IMR-90 (cell line): ENCODE data around the gene EHD4. TPM values are rescaled to one million over a fixed set of nuclear protein-coding genes. Genes with fewer than 3 reads are reported as not detected.

Source experiments
- ATAC-seq: fragments of 200-7000 bp; cut with Tn5 transposase; 2 replicates; pipeline ENCODE4 v1.9.1; 2020; ENCODE audit warnings: low read depth, mild to moderate bottlenecking, moderate library complexity
- BruUV-seq: library from RNA; stranded (reverse); fragments of 400-500 nt; replicated peaks from 2 replicates; lab custom pipeline; 2021; lab: Mats Ljungman, UMichigan
- CTCF ChIA-PET: fragments of 300-600 bp; formaldehyde crosslinking; extraction: SDS; loops from one replicate; lab custom pipeline; 2021; ENCODE audit warnings: antibody characterized with exemption; lab: Yijun Ruan, JAX
- POLR2A ChIA-PET: fragments of 300-600 bp; sonication (Branson Sonifier 250); formaldehyde crosslinking; loops from one replicate; lab custom pipeline; 2022; ENCODE audit warnings: antibody characterized with exemption; ENCODE audit not compliant: unreplicated experiment; lab: Charles Lee
- DNase-seq: peaks from one replicate; pipeline ENCODE4 v3.0.0; 2013
- H2AFZ ChIP-seq: replicated peaks from 2 replicates; pipeline ENCODE3; 2013; ENCODE audit warnings: low read length, mild to moderate bottlenecking; ENCODE audit not compliant: poor library complexity
- H2AK5ac ChIP-seq: 2 replicates; pipeline ENCODE4 v1.6.1; 2013; ENCODE audit warnings: low read depth, low read length, inconsistent platforms
- H2AK9ac ChIP-seq: replicated peaks from 2 replicates; pipeline ENCODE3; 2013; ENCODE audit warnings: mild to moderate bottlenecking, low read depth, low read length, moderate library complexity; ENCODE audit not compliant: poor library complexity
- H2BK120ac ChIP-seq: 2 replicates; pipeline ENCODE4 v1.6.1; 2013; ENCODE audit warnings: low read depth, low read length, inconsistent platforms
- H2BK15ac ChIP-seq: 3 replicates; pipeline ENCODE4 v1.6.1; 2013; ENCODE audit warnings: low read depth, low read length, inconsistent platforms
- H2BK20ac ChIP-seq: 2 replicates; pipeline ENCODE4 v1.6.1; 2013; ENCODE audit warnings: low read depth, mild to moderate bottlenecking, inconsistent platforms, low read length, moderate library complexity
- H2BK5ac ChIP-seq: 2 replicates; pipeline ENCODE4 v1.6.1; 2013; ENCODE audit warnings: mild to moderate bottlenecking, low read depth, low read length, inconsistent platforms; ENCODE audit not compliant: poor library complexity, severe bottlenecking
- H3K14ac ChIP-seq: replicated peaks from 2 replicates; pipeline ENCODE4 v1.6.1; 2013; ENCODE audit warnings: low read depth, low read length, inconsistent platforms
- H3K18ac ChIP-seq: 2 replicates; pipeline ENCODE4 v1.6.1; 2013; ENCODE audit warnings: low read depth, low read length, control low read depth
- H3K23ac ChIP-seq: 2 replicates; pipeline ENCODE4 v1.6.1; 2013; ENCODE audit warnings: low read depth, low read length, inconsistent platforms
- H3K27ac ChIP-seq: 2 replicates; pipeline ENCODE4 v1.5.1; 2013; ENCODE audit warnings: mild to moderate bottlenecking, control low read depth, low read length; ENCODE audit not compliant: insufficient read depth
- H3K27me3 ChIP-seq: 2 replicates; pipeline ENCODE4 v1.6.1; 2013; ENCODE audit warnings: low read length; ENCODE audit not compliant: control insufficient read depth, insufficient read depth
- H3K36me3 ChIP-seq: 2 replicates; pipeline ENCODE4 v1.6.1; 2013; ENCODE audit warnings: low read length, mixed read lengths; ENCODE audit not compliant: control insufficient read depth, insufficient read depth
- H3K4ac ChIP-seq: 2 replicates; pipeline ENCODE4 v1.6.1; 2013; ENCODE audit warnings: low read depth, low read length, inconsistent platforms
- H3K4me1 ChIP-seq: 2 replicates; pipeline ENCODE4 v1.6.1; 2013; ENCODE audit warnings: low read length, mixed read lengths; ENCODE audit not compliant: control insufficient read depth, insufficient read depth
- H3K4me2 ChIP-seq: 2 replicates; pipeline ENCODE4 v1.6.1; 2013; ENCODE audit warnings: low read depth, mild to moderate bottlenecking, control low read depth, low read length, moderate library complexity
- H3K4me3 ChIP-seq: 2 replicates; pipeline ENCODE4 v1.5.1; 2013; ENCODE audit warnings: low read depth, mild to moderate bottlenecking, control low read depth, low read length, moderate library complexity; ENCODE audit not compliant: insufficient read depth
- H3K56ac ChIP-seq: 2 replicates; pipeline ENCODE4 v1.6.1; 2013; ENCODE audit warnings: low read length, inconsistent platforms; ENCODE audit not compliant: insufficient read depth; ENCODE audit errors: extremely low read depth
- H3K79me1 ChIP-seq, 2 experiments: 2 replicates each; pipeline ENCODE4 v1.6.1; 2013; ENCODE audit warnings: low read length in 2 of 2, inconsistent platforms in 1 of 2, low read depth in 1 of 2
- H3K9ac ChIP-seq: 2 replicates; pipeline ENCODE4 v1.6.1; 2013; ENCODE audit warnings: low read depth, low read length, control low read depth
- H3K9me1 ChIP-seq: 2 replicates; pipeline ENCODE4 v1.6.1; 2013; ENCODE audit warnings: low read length, inconsistent platforms; ENCODE audit not compliant: insufficient read depth
- H3K9me3 ChIP-seq: 2 replicates; pipeline ENCODE4 v1.6.1; 2013; ENCODE audit warnings: low read length; ENCODE audit not compliant: control insufficient read depth, insufficient read depth
- H4K20me1 ChIP-seq: 2 replicates; pipeline ENCODE4 v1.6.1; 2013; ENCODE audit warnings: low read length, inconsistent platforms; ENCODE audit not compliant: insufficient read depth
- H4K5ac ChIP-seq: 2 replicates; pipeline ENCODE4 v1.6.1; 2013; ENCODE audit warnings: mild to moderate bottlenecking, low read depth, low read length, control low read depth
- H4K8ac ChIP-seq, 2 experiments: 2 replicates each; pipeline ENCODE4 v1.6.1; 2013; ENCODE audit warnings: low read depth in 2 of 2, low read length in 2 of 2, control low read depth in 1 of 2, inconsistent platforms in 1 of 2
- H4K91ac ChIP-seq: 2 replicates; pipeline ENCODE4 v1.6.1; 2013; ENCODE audit warnings: low read depth, low read length, inconsistent platforms; ENCODE audit not compliant: insufficient read depth
- CHD1 ChIP-seq: IDR thresholded peaks from 2 replicates; pipeline ENCODE4 v1.6.1; 2012; ENCODE audit warnings: low read depth, low read length, improper control_type of control experiment
- CTCF ChIP-seq: conservative IDR thresholded peaks from 2 replicates; pipeline ENCODE4 v1.5.1; 2012; ENCODE audit warnings: mild to moderate bottlenecking, low read depth, low read length, improper control_type of control experiment
- FOS ChIP-seq: fragments of 150-350 bp; IDR thresholded peaks from 2 replicates; pipeline ENCODE4 v1.6.1; 2016; ENCODE audit warnings: low read depth, low read length
- MAFK ChIP-seq: IDR thresholded peaks from 2 replicates; pipeline ENCODE4 v1.6.1; 2012; ENCODE audit warnings: low read depth, low read length, improper control_type of control experiment
- MAZ ChIP-seq: IDR thresholded peaks from 2 replicates; pipeline ENCODE4 v1.6.1; 2012; ENCODE audit warnings: low read depth, mild to moderate bottlenecking, low read length, improper control_type of control experiment, moderate library complexity, borderline replicate concordance
- MXI1 ChIP-seq: IDR thresholded peaks from 2 replicates; pipeline ENCODE4 v1.6.1; 2012; ENCODE audit warnings: low read depth, mild to moderate bottlenecking, low read length, moderate library complexity, borderline replicate concordance
- NFE2L2 ChIP-seq: fragments of 150-350 bp; IDR thresholded peaks from 2 replicates; pipeline ENCODE4 v1.6.1; 2016; ENCODE audit warnings: low read depth, mild to moderate bottlenecking, low read length
- RAD21 ChIP-seq: IDR thresholded peaks from 2 replicates; pipeline ENCODE4 v1.6.1; 2012; ENCODE audit warnings: low read length, improper control_type of control experiment
- RCOR1 ChIP-seq: IDR thresholded peaks from 2 replicates; pipeline ENCODE4 v1.6.1; 2012; ENCODE audit warnings: mild to moderate bottlenecking, low read length, improper control_type of control experiment; ENCODE audit not compliant: insufficient replicate concordance
- RFX5 ChIP-seq: IDR thresholded peaks from 2 replicates; pipeline ENCODE4 v1.8.0; 2012; ENCODE audit warnings: low read depth, mild to moderate bottlenecking, low read length, moderate library complexity
- SMC3 ChIP-seq: fragments of 150-350 bp; IDR thresholded peaks from 2 replicates; pipeline ENCODE4 v1.6.1; 2016; ENCODE audit warnings: low read depth, mild to moderate bottlenecking, antibody characterized with exemption, low read length, moderate library complexity
- USF2 ChIP-seq: fragments of 150-350 bp; IDR thresholded peaks from 2 replicates; pipeline ENCODE4 v1.6.1; 2017; ENCODE audit warnings: mild to moderate bottlenecking, antibody characterized with exemption, low read length, low read depth
- WGBS, 2 experiments: methylation state at CpG; one replicate each; pipeline versions ENCODE4 v1.1.5 to v1.1.7; 2013; ENCODE audit warnings: missing lambda C conversion rate in 2 of 2; ENCODE audit not compliant: insufficient read length in 1 of 2; ENCODE audit errors: extremely low coverage in 2 of 2; 5-methylcytosine and 5-hydroxymethylcytosine counted together
- dilution Hi-C: fragments of 300-500 bp; cut with HindIII; formaldehyde crosslinking; loops from one replicate; pipeline ENCODE4 v1.14.3; 2018; ENCODE audit warnings: low sequenced_read_pairs; ENCODE audit not compliant: unreplicated experiment
- in situ Hi-C: fragments of 300-500 bp; cut with MboI; formaldehyde crosslinking; loops from 3 replicates; pipeline ENCODE4 v1.14.3; 2019; ENCODE audit warnings: low sequenced_read_pairs, inconsistent platforms, mixed read lengths
- intact Hi-C: fragments of 100-400 bp; cut with micrococcal nuclease; formaldehyde crosslinking; loops from 2 replicates; pipeline ENCODE4 v1.10.0; 2022
- polyA plus RNA-seq, 3 experiments: library from polyadenylated mRNA; depleted of rRNA; stranded (reverse); fragments of >200 nt; gene quantifications; 2 replicates each; pipeline ENCODE4 v1.2.3, GENCODE V29; 2012; ENCODE audit warnings: low replicate concordance in 1 of 3
- total RNA-seq: library from RNA; depleted of rRNA; stranded (reverse); fragments of >200 nt; gene quantifications from 2 replicates; pipeline ENCODE4 v1.2.3, GENCODE V29; 2012

EHD4 gene
- total and polyA plus RNA-seq, 2 of the 4 experiments (the other 2 are of a cell fraction), result 21.0 to 29.0 TPM

- H2BK120ac ChIP-seq, result peak overlapping the region; percentile 59
- peaks cover 14% of the 10 kb centered on the region for H4K20me1 ChIP-seq
- H2AFZ ChIP-seq, result no peak overlapping the region
- no peak for TF ChIP-seq RAD21
- no peak for TF ChIP-seq CTCF
- TF ChIP-seq CHD1, result no peak
- no peak for TF ChIP-seq NFE2L2
- TF ChIP-seq MAZ, result no peak
- TF ChIP-seq SMC3, result no peak
- TF ChIP-seq RCOR1, result no peak
- no peak for TF ChIP-seq USF2
- no peak for TF ChIP-seq MXI1
- no peak for TF ChIP-seq MAFK
- no peak for TF ChIP-seq FOS
- TF ChIP-seq RFX5, result no peak
- H3K36me3 ChIP-seq, result no peaks in the 10 kb centered on the region
- no TSS peak for BruUV-seq
- H3K56ac ChIP-seq, result no peak overlapping the region
- peak overlapping the region; percentile 73 for H3K14ac ChIP-seq
- H3K27me3 ChIP-seq, result no peaks in the 10 kb centered on the region
- intact Hi-C loops, result no loop called here
- CTCF ChIA-PET, result no interaction called here
- H3K23ac ChIP-seq, result peak overlapping the region; percentile 71; the same call in 1 of the 2 replicates
- POLR2A ChIA-PET, result interaction anchor here (0.6 kb wide), 2 partner anchors 12 to 813 kb away, joined by 3 to 4 read pairs; partner anchors contain the start of gene INO80
- peak overlapping the region; percentile 11; the same call in 1 of the 2 replicates for H3K18ac ChIP-seq
- no peak overlapping the region for H4K5ac ChIP-seq
- DNase-seq, result no peak
- WGBS, 2 experiments, result no CpG with 5 or more reads among the region's 16 CpGs
- H4K8ac ChIP-seq, result peak overlapping the region in 1 of 2 experiments; percentile 40; a peak in 1 of 4 replicates
- peak overlapping the region; percentile 5; the same call in 1 of the 2 replicates for H3K27ac ChIP-seq
- H3K9ac ChIP-seq, result no peak overlapping the region
- H3K4me2 ChIP-seq, result no peak overlapping the region
- in situ Hi-C loops, result no loop called here
- peak overlapping the region; percentile 53; the same call in 1 of the 3 replicates for H2BK15ac ChIP-seq
- peaks cover 40% of the 10 kb centered on the region for H3K9me1 ChIP-seq
- H3K4ac ChIP-seq, result peak overlapping the region; percentile 86
- no peak overlapping the region for H3K4me3 ChIP-seq
- H2AK9ac ChIP-seq, result peak overlapping the region; percentile 74
- ATAC-seq, result no peak
- dilution Hi-C loops, result no loop called here
- peaks cover 32 to 79% of the 10 kb centered on the region in 2 experiments for H3K79me1 ChIP-seq
- H4K91ac ChIP-seq, result peak overlapping the region; percentile 46; the same call in 1 of the 2 replicates
- H2AK5ac ChIP-seq, result peak overlapping the region; percentile 88
- H2BK5ac ChIP-seq, result peak overlapping the region; percentile 35
- H3K9me3 ChIP-seq, result no peaks in the 10 kb centered on the region
- H3K4me1 ChIP-seq, result peaks cover 29% of the 10 kb centered on the region
- H2BK20ac ChIP-seq, result peak overlapping the region; percentile 87
Observed at GRCh38 chr15:41928637-41929620, 43.4 kb downstream of the EHD4 start.
